ENCODE measurements around the gene POU4F1.
"Not testable (repeated sequence)": the region's sequence is repeated elsewhere in the genome, so short reads cannot be mapped to it uniquely, and the experiment has no call there.

Gene POU4F1, protein sequence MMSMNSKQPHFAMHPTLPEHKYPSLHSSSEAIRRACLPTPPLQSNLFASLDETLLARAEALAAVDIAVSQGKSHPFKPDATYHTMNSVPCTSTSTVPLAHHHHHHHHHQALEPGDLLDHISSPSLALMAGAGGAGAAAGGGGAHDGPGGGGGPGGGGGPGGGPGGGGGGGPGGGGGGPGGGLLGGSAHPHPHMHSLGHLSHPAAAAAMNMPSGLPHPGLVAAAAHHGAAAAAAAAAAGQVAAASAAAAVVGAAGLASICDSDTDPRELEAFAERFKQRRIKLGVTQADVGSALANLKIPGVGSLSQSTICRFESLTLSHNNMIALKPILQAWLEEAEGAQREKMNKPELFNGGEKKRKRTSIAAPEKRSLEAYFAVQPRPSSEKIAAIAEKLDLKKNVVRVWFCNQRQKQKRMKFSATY

DNA sequence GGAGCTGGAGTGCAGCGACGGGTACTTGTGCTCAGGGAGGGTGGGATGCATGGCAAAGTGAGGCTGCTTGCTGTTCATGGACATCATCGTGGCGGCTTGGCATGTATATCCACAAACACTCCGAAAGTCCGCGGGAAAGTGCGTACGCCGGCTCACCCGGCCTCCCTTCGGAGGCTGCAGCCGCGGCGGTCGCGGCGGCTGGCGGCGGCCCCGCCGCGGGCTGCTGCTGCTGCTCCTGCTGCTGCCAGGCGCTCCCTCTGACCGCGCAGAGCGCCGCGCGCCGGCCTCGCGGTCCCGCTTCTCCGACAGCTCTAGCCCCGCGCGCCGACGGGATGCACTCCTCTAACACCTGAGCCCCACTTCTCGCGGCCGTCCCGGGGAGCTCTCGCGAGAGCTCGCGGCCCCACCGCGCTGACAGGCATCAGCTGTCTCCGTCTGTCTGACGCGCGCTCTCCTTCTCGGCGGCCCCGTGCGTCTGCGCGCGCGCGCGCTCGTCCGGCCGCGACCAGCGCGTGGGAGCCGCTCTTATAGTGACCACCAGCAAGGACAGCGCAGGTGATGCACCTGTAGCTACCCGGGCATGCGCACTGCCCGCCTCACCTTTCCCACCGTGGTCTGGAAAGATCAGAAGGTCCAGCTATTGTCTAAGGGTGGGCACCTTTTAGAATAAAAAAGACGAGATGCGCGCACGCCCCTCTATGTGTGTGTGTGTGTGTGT lies at the start of gene POU4F1:
Gene POU4F1, minus strand, starts transcription at position 313 of the 718 bp plus-strand sequence. Its CDS starts 226 bp downstream, at position 87.
- no peak for DNase-seq (ENCODE audit: low read depth, low spot score)

DNA sequence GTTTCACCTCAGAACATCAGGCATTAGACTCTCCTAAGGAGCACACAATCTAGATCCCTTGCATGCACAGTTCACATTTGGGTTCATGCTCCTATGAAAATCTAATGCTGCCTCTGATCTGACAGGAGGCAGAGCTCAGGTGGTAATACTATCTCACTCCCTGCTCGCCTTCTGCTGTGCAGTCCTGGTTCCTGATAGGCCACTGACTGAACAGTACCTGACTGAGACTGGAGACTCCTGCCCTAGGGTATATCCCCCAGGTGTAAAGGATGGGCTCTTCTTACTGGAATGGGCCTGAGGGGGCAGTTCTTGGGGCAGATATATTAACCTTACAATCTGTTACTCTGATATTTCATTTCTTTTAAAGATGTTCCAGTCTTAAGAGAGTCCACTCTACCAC lies 49.3 kb upstream of the POU4F1 start:
- no peak for DNase-seq (ENCODE audit: low read depth, low spot score)

DNA sequence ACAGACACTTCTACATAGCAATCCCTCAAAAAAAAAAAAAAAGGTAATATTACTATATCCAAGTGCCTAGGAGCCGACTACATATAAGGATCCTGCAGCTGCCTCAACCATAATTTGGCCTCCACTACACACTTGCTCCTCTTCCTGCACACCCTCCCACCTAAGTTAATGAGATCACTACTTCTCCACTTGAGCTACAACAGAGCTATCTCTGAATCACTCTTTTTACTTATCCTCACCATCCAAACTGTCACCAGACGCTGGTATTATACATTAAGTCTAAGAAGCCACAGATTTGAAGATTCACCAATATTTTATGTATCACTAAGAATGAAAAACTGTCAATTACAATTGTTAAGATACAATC lies 47.3 kb upstream of the POU4F1 start:
- DNase-seq (ENCODE audit: low read depth, low spot score): no peak

DNA sequence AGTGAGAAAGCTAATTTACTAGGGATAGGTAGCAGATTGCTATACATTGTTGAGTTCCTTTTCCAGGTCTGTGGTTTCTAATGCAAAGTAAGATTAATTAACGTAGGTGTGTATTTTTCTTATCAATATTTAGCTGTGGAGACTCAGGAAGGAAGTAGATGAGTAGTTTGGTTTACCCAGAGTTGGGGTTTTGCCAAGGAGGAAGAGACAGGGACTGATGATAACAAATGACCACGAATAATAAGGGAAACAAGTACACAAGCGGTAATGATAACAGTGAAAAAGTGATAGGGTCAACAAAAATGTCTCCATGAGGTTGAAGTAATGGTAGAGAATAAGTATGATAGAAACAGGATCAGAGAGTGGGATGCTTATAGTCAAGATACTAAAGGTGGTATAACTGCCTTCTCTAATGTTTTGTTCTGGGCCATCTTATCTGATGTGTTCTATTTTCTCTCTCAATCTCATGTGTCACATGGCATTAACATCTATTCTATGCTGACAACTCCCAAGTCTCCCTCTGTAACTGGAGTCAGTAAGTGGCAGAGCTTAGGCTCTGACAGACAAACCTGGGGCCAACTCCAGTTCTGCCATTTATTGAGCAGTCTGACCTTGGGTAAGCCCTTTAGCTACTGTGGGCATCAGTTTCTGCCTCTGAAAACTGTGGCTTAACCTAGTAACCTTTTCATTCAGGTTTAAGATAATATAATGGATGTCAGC lies 46.8 kb upstream of the POU4F1 start:
- no peak for DNase-seq (ENCODE audit: low read depth, low spot score)

DNA sequence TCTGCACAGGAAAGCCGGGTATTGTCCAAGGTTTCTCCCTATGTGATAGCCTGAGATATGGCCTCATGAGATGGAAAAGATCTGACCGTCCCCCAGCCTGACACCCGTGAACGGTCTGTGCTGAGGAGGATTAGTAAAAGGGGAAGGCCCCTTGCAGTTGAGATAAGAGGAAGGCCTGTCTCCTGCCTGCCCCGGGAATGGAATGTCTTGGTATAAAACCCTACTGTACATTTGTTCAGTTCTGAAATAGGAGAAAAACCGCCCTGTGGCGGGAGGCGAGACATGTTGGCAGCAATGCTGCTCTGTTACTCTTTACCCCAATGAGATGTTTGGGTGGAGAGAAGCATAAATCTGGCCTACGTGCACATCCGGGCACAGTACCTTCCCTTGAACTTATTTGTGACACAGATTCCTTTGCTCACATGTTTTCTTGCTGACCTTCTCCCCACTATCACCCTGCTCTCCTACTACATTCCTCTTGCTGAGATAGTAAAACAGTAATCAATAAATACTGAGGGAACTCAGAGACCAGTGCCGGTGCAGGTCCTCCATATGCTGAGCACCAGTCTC lies 43.8 kb upstream of the POU4F1 start:
- DNase-seq (ENCODE audit: low read depth, low spot score): not testable (repeated sequence)

DNA sequence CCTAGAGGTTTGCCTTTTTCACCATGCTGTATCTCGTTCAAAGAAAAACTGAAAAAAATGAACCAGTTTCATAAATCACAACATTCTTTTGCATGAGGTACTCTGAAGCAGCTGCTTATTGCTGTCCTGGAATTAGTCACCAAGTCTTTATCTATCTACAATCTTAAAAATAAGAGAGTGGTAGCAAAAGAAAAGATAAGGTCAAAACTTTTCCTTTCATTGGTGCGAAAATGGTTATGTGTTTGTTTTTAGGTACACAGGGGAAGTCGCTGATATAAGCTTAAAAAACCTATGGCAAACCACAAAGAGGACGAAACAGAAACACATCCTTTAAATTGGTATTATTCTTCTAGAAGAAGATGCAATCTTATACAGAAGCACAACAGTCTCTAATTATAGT lies 34.9 kb upstream of the POU4F1 start:
- no peak for DNase-seq (ENCODE audit: low read depth, low spot score)

DNA sequence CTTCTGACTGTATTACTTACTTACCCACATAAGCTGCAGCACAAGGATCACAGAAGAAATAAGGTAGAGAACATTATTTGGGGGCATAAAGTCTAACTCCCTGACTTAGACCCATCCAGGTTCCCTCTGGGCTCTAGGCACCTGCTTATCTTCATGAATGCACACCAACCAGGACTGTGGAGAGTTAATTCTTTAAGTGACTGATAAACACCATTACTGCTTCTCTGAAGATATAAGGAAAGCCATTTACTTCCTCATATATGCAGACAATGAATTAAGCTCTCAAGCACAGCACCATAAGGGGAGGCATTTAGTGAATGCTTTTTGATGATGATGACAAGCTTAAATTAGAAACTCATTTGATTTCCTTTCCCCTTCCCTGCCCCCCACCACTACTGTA lies 33.1 kb upstream of the POU4F1 start:
- DNase-seq (ENCODE audit: low read depth, low spot score): no peak

DNA sequence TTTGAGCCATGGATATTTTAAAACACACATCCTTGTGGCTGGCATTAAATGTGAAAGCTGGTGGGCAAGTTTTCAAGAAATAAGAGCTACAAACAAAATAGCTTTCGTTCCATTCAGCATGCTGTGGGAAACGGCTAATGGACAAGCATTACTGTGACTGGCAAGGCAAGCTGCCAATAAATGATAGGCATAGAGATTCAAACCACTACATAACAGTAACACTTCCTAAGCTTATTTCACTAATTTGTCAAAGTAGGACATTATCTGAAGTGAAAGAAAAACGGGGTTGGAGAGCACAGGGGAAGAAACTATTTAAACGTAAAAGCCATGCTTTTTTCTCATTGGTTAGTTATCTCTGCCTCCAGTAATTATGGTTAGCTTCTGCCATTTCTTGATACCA lies 29.6 kb upstream of the POU4F1 start:
- DNase-seq (ENCODE audit: low read depth, low spot score): no peak

DNA sequence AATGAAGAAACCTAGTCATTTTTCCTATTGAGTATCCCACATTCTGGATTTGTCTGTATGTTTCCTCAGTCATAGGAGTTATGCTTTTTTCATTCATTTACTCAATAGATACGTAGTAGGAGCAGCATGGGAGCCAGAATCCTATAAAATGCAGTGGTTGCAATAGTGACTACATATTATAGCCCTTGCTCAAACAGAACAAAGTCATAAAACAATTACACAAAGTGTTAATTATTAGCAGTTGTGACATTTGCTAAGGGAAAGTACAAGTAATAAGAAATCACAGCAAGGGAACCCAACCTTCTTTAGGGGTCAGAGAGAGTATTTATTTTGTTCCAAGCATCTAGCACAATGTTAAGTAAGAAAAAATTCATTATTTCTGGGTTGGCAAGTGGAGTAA lies 27.7 kb upstream of the POU4F1 start:
- no peak for DNase-seq (ENCODE audit: low read depth, low spot score)

DNA sequence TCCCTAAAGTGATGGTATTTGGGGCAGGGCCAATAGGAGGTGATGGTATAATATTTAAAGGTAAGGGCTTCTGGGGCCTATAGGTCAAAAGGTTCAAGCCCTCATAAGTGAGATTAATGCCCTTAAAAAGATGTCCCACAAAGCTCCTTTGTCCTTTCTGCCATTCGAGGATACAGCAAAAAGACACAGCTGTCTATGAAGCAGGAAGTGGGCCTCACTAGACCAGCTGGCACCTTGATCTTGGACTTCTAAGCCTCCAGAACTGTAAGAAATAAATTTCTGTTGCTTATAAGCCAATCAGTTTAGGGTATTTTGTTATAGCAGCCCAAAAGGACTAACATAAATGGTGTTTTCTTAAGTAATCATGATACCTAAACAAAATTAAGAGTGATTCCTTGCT lies 27.2 kb upstream of the POU4F1 start:
- DNase-seq (ENCODE audit: low read depth, low spot score): no peak

DNA sequence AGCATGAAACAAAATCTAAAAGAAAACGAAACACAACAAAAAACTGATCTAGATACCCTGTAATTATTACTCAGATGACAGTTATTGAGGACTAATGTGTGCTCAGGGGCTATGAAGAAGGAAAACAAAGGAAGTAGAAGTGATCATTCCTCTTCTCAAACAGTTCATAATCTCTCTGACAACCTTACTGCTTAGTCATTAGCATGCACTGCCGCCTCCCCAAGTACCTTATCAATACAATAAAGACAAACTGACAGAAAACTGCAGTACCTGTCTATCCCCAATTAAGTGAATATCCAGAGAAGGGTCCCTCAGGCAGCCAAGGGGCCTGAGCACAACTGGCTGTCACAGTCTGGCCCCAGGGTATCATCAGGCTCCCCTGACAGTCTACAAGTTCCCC lies 22.0 kb upstream of the POU4F1 start:
- DNase-seq (ENCODE audit: low read depth, low spot score): no peak

DNA sequence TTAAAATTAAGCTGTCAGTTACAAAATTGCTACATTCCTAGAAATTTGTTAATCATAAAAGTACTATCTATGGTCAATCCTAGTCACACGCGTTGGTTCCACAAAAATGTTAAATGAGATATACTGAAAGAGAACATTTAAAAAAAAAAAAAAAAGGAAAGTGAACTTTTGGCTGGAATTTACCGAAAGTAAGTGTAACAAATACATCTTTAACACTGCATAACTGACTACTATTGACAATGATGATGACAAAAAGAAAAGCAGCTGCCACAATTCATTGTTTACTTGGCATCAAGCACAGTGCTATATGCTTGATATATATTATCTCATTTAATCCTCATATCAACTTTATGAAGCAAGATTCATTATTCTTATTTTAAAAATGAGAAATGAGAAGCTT lies 19.8 kb upstream of the POU4F1 start:
- DNase-seq (ENCODE audit: low read depth, low spot score): no peak

DNA sequence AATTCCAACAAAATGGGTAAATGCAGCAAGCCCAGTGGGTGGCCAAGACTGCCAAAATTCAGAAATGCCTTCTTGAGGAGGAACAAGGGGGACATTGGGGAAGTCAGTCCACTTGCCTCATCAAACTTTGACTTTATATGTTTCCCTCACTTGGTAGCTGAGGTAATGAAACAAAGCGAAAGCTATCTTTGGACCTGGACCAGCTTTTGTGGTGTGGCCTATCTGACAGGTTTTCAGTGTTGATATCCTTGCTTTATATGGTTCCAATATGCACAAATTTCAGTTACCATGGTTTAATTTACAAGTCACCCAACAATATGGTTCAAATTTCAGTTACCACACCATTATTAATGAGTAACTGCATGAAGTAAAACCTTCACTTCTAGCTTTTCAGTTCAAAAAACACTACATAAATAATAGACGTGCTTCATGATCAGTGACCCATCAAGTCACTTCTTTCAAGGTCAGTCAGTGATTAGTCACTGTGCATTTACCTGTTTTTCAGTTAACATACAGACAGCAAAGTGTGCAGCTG lies 17.7 kb upstream of the POU4F1 start:
- DNase-seq (ENCODE audit: low read depth, low spot score): no peak

DNA sequence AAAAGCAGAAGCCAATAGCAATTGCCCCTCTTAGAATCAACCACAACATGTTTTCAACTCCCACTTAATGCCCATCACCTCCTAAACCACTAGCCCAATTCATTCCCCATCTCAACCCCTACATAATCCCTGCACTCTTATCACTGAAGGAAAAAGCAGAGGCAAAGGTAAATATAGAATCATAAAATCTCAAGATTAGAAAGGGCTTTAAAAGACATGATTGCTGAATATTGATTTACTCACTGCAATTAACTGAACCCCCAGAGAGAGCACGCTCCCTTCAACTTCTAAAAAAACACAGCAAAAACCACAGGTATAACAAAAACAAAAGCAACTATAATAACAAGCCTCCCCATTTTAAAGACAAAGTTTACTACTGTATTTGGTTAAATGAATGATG lies 15.1 kb upstream of the POU4F1 start:
- no peak for DNase-seq (ENCODE audit: low read depth, low spot score)

DNA sequence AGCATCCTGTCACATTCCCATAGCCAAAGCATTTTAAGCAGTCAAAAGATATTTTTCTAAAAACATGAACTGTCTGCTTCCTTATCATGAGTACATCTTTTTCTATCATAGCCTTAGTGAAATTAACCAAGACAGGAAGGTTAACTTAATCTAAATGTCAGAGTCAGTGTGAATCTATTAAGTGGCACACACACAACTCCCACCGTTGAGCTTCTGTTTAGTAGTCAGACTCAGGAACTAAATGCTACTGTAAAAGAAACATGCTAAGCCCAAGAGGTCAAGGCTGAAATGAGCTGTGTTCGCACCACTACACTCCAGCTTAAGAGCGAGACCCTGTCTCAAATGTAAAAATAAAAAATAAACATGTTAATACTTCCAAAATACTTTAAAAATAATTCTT lies 7.7 kb upstream of the POU4F1 start:
- DNase-seq (ENCODE audit: low read depth, low spot score): no peak

DNA sequence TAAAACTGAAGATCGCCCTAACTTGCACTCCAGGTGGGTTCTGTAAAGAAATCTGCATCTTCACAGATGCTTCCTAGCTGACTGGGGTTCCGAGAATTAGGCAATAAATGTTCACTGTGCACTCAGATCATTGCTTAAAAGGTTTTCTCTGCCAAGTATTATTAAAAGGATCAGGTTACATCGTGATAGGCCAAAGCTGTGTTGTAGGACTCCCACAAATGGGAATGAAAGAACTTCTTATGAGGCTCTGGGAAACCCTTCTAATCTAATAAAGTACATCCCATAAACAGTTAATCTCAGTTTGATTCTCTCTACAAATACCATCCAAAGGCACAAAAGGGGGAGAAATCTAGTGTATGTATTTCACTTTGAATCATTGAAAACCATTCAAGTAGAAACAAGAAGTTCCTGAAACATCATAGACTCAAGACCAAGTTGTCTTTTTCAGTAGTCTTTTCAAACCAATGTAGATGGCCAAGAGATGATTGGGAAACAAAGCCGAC lies 7.1 kb upstream of the POU4F1 start:
- no peak for DNase-seq (ENCODE audit: low read depth, low spot score)

DNA sequence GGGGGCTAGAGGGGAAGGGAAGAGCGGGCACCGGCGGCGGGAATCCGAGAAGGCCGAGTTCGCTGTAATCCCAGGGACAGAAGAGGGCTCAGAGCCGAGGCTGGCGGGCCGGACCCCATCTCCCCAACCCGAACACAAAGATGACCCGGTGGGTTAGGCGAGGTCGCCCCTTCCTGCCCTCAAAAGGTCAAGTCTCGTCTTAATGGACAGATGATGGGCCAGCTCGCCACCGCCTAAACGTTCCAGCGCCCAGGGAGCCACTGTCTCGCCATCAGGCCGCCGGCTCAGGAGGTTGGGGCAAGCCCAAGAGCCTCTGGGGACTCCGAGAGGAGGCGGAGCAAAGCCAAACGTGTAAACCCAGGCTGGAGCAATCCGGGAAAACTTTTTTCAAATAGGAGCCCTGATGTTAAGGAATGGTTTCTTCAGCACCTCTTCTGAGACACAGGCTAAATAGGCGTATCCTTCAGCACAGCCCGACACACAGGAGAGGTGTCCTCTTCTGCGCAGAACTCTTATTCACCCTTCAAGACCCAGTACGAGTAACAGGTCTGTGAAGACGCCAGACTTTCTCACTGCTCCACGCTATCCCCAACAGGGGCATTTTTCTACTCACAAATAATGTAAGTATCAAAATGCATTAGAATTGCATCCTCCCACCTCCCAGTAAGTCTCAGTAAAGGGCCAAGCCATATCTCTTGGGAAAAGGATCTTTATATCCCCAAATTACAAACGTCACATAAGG lies 6.3 kb upstream of the POU4F1 start:
- no peak for DNase-seq (ENCODE audit: low read depth, low spot score)

DNA sequence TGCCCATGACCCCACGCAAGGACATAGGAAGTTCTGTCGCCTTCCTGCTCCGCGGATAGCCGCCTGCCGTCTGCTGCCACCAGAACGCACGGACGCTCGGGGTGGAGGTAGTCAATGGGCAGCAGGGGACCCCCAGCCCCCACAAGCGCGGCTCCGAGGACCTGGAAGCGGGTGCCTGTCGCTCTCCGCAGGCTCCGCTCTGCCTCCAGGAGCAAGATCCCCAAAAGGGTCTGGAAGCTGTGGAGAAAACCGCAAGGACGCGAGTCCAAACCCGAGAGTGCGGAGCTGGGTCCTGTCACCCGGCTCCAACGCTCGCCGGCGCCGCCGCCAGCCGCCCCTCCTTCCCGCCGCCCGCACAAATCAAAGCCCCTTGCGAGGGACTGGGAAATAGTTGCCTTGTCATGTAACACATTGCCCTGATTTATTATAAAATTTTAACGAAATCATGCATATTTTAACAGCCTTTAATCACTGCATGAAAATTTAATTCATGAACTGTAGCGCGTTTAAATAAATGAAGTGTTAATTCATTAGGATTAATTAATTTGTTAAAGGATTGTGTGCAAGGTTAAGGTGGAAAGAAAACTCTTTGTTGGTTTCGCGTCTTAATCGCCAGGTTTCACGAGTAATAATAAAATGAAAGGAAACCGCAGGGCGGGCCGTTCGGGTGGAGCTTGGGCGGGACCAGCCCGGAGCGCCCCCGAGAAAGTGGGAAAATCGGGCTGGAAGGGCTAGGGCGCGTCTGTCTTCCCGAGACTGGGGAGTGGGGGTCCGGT lies 5.5 kb upstream of the POU4F1 start:
- no peak for DNase-seq (ENCODE audit: low read depth, low spot score)

DNA sequence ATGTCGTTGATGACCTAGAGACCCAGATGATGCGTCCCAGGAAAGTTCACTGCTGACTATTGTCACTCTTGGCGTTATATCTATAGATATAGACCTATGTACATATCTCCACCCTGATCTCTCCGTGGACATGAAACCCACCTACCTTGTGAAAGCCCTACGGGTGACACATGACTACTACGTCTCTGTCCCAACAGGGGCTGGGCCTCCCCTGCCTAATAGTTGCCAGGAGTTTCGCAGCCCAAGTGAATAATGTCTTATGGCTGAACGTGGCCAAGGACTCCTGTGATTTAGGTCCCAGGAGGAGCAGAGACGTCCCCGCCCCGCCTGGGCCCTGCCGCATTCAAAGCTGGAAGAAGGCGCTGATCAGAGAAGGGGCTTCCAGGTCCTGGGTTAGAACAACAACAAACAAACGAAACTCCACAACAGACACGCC lies 4.9 kb upstream of the POU4F1 start:
- no peak for DNase-seq (ENCODE audit: low read depth, low spot score)
